GM21381 (cell line): ENCODE results near the gene TMEM107.

Experiments used
- ATAC-seq: cut with Tn5 transposase; IDR thresholded peaks from one replicate; pipeline ENCODE4 v1.9.1; 2021; ENCODE audit warnings: mild to moderate bottlenecking, moderate library complexity; ENCODE audit not compliant: unreplicated experiment

Gene TMEM107

DNA sequence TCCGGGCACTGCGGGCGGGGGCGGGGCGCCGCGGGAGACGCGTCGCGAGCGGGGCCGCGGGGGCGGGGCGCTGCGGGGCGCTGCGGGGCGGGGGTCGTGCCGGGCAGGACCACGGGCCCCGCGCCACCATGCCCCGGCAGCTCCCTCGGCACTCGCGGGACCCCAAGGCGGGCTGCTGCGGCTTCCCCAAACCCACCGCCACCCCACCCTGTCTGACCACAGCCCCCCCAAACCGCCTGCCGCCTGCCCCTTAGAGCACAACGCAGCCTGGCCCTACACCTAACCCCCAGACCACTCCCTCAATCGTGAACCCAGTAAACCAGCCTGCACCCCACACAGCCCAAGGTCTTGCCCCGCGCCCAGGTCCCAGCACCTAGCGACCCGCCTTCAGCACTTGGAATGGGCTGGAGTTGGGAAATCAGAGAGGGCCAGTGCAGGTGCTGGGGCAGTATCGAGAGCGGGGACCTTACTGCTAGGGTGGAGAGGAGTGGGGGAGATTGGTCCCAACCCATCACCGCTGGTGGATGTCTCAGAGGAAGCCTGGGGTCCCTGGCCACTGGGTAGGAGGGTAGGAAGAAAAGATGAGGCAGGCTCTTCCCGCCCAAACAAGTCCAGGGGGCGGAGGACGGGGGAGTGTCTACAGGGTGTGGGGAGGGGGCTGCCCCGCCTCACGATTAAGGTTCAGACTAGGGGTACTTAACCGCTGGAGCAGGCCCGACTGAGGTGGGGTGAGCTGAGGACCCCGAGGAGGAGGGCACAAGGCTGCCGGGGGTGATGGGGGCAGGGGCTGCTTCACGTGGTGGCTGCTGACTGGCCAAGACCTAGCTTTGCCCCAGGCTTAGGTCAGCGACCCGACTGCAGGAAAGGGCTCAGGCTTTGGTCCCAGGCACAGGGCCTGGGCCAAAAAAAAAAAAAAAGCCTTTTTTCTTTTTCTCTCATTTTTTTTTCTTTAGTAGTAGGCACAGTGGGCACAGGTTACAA, 12.9 kb downstream of the TMEM107 start:
- no peak for ATAC-seq

DNA sequence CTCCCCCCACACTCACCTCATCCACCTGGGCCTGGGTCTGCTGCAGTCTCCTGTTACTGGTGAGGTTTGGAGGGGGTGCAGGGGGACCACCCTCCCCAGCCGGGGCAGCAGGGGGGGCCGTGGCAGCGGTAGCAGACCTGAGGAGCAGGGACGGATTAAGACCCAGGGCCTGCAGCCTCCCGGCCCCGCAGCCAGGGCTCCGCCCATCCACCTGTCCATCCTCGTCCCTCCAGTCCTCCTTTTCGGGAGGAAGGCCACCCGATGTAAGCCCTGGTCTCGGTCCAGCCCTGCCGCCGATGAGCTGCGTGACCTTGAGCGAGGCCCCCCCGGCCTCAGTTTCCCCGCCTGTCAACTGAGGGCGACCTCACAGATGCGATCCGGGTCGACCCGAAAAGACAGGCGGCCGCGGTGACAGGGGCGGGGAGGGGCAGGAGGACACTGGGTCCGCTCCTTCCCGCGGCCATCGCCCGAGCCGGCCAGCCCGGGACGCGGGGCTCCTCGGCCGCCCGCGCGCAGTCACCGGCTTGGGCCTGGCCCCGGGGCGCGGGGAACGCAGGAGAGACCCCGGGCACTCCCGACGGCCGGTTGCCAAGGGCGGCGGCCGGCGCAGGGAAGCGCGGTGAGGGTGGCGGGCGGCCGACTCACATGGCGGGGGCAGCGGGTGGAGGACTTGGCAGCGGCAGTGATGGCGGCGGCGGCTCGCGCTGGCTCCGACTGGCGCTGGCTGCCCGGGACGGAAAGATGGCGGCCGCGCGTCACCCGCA, 13.8 kb downstream of the TMEM107 start, which contains the start of gene VAMP2:
Gene VAMP2 (minus strand): TSS at position 716 of the 764 bp plus-strand sequence. CDS start 69 bp downstream, at position 647.
- ATAC-seq = peak; percentile 52

DNA sequence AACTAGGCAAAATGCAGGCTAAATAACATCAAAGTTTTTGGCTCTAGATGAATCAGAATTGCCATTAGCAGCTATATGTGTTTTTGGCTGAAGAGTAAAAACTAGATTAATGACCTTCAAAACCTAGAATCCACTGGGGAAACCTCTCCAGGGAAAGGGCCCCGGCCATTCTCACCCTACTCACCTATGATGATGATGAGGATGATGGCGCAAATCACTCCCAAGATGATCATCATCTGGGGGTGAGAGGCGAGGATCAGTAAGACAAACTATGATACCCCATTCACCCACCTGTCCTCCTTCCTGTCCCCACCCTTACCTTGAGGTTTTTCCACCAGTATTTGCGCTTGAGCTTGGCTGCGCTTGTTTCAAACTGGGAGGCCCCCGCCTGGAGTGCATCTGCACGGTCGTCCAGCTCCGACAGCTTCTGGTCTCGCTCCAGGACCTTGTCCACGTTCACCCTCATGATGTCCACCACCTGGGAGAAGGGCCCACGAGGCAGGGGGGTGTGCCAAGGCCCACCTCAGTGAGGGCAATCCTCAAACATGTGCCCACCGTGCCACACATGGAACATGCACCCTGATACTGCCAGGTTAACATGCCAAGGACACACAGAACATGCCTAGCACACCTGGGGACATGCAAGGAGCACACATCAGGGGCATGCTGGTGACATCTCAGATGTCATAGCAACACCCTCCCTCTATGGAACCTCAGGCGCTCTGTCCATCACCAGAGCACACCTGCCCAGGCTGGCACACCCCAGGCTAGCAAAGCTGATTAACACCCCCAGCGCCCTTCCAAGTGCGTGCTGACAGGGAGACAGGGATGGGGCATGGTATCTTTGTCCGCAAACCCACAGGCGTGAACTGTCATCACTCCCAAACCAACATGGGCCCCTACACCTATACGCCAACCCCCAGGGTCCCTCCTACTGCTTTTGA, 14.6 kb downstream of the TMEM107 start:
- ATAC-seq = no peak

DNA sequence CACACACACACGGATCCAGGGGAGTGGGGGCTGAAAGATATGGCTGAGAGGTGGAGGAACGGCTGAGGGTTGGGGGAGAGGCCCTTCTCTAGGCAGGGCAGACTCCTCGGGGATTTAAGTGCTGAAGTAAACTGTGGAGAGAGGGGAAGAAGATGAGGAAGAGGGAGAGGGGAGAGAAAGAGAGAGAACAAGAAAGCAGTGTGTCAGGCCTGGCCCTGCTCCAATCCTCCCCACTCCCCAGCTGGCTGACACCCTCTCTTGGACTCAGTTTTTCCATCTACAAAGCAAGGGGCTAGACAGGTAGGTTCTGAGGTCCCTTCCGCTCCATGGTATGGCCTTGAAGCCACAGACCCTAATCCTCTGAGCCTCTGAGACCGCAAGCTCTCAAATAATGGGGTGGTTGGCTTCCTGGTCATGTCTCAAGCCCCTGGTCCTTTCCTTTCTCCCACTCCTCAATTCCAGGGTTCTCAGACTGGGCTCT, 15.4 kb downstream of the TMEM107 start:
- ATAC-seq = no peak

DNA sequence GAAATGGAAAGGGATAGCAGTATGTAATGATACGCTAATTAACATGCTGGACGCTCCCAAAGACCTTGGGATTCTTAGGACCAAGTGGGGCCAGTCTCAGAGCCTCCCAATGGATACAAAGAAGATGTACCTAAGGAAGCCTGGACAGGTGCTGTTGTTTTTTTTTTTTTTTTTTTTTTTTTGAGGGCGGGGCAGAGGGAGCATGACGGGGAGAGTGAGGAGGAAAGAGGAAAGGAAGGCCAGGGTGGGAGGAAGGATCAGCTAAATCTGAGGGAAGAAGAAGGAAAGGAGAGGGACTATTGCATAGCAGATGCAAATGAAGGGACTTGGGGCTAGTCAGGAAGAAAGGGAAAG, 16.0 kb downstream of the TMEM107 start:
- no peak for ATAC-seq

DNA sequence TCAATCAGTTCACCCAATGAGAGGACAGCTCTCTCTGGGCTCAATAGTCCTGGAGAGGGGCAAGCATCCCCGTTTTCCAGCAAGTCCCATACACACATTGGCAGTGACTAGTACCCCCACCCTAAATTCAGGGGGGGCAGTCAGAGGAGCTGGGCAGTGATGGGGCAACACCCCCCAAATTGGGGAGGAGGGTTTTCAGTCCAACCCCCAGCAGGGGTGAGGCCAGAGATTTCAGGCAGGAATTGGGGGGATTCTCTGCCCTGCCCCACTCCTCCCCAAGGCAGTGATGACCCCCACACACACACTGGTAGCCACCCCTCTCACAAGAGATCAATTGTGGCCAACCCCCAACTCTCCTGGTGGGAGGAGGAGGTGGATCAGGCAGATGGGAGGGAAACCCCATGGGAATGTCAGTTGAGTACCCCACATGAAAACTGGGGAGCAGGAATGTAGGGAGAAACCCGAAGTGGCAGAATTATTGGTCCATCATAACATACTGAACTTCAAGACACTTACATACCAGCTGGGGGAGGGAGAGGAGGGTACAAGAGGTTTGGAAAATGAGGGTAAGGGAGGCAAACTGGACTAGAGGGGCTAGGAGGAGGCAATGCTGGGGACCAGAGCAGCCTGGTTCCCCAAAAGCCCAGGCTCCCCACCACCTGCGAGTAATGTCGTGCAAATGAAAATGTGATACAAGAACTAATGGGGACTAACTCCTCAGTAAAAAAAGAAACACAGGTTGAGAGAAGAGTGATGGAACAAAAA, 16.5 kb downstream of the TMEM107 start:
- no peak for ATAC-seq

DNA sequence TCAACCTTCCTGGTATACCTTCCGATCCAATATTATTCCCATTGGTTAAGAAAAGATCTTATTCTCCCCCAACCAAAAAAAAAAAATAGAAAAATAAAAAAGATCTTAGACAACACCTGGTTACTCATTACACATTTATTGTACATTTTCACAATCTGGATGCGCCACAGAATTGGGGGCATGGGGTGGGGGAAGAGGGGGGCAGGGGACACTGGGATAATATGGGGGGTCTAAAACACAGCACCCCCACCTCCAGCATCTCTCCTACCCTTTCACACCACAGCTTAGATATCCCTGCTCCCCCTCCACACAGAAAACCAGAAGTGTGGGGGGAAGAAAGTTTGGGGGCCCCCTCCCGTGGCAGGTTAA, 17.2 kb downstream of the TMEM107 start:
- no peak for ATAC-seq

DNA sequence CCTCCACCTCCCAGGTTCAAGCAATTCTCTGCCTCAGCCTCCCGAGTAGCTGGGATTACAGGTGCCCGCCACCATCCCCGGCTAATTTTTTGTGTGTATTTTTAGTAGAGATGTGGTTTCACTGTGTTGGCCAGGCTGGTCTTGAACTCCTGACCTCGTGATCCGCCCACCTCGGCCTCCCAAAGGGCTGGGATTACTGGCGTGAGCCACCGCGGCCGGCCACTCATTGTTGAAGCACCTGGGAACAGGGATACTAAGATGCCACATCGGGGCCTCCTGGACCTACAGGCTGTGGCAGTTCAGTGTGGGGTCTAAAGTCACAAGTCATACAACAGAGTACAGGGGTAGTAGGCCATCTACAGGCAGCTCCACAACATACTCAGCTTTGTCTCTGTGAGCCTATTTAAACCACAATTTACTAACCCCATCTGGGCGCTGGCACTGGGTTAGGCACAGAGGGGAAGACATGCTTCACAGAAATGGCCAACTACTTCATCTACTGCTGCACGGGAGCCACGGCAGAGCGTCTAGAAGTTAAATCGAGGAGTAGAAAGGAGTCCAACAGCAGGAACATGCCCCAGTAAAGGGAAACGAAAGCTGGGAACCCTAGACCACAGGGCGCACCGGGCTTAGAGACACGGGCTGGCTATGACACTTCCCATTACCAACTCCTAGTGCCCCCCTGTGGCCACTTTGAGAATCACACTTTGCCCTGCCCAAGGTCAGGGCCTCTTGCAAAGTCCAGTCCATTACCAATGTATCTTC, 17.7 kb downstream of the TMEM107 start:
- no peak for ATAC-seq

DNA sequence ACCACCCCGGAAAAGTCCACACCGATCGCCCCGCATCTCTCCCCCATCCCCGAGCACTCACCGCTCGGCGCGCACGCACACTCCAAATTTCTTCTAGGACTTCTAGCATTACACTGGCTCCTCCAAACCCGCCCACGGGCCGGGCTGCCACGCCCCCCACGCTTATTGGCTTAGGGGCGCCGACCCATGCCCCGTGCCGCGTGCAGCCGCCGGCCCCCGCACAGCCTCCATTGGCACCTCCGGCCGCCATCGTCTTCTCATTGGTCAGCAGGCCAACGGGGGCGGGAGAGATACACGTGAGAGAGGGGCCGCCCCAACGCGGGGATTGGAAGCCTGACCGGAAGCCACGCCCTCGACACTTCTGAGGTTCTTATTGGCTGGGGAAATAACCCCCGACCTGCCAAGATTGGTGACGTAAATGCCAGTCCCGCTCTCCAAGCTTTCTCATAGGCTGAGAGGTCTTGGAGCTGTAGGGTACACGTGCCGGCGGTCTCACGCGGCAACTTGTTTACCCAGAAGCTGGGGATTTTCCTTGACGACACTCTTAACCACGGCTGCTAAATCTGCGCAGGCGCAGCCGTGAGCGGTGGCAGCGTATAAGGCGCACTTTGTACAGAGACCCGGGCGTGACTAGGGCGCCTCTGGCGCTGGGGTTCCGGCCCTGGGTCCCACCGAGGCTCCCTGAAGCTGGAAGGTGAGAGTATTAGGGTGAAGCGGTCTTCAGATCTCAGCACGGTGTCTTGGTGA, 19.8 kb downstream of the TMEM107 start:
- peak; percentile 77 for ATAC-seq

DNA sequence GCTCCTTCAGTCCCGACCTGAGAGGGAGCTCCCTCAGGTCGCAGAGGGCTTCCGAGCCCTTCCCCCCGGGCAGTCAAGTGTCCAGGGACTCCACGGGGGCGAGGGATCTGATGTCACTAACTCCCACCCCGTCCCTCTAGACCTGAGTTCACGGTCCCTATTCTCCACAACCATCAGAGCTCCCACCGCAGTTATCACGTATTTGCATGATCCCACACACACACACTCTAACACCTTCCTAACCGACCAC, 20.3 kb downstream of the TMEM107 start:
- no peak for ATAC-seq

DNA sequence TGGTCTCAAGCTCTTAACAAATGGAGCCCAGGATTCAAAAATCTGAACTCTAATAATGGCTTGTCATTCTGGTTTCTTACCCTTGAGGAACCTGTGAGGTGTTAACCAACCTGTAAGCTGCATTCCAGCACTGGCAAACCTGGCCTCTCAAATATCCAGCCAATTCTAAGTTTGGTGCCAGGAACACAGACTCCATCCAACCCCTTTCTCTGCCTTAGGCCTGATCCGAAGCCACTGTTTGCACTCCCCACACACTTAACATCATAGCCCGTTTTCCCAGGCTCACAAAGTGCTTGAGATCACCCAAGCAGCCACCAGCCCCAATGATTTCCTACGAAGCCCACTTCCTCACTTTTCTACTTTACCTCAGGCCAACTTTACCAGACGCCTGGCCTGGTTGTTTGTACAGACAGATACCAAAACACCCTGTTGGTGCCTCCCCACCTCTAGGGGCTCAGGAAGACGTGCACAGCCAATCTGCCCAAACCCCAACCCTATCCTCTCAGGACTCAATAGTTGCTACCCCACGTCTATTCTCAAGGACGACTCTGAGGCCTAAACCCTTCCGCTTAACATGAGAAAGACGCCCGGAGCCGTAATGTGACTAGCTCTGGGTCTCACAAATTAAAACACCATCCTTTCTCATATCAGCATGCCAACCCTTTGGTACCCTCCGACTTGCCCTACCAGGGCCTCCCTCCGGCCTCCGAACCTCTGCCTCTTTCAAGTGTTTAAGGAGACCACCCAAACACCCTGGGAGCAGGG, 20.8 kb downstream of the TMEM107 start:
- no peak for ATAC-seq

DNA sequence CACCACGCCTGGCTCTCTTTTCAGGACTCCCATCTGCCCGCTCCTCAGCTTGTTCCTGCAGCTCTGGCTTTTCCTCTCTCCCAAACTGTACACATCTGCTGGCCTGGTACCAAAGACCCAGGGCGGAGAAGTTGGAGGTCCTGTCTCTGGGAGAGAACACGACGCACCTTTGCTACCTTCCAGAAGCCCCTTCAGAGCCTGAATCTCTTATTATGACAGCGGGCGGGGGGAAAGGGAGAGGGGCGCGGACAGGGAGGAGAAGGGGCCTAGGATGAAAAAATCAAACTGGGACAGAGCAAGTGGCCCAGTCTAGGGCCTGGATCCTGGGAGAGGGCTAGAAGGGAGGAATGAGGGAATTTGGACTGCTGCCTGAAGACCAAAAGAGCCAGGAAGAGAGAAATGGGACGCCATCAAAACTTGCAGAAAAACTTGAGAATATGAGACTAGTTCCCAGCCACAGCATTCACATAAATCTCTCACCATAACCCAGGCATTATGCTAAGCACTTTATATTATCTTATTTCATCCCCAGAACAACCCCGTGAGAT, 21.5 kb downstream of the TMEM107 start:
- no peak for ATAC-seq

DNA sequence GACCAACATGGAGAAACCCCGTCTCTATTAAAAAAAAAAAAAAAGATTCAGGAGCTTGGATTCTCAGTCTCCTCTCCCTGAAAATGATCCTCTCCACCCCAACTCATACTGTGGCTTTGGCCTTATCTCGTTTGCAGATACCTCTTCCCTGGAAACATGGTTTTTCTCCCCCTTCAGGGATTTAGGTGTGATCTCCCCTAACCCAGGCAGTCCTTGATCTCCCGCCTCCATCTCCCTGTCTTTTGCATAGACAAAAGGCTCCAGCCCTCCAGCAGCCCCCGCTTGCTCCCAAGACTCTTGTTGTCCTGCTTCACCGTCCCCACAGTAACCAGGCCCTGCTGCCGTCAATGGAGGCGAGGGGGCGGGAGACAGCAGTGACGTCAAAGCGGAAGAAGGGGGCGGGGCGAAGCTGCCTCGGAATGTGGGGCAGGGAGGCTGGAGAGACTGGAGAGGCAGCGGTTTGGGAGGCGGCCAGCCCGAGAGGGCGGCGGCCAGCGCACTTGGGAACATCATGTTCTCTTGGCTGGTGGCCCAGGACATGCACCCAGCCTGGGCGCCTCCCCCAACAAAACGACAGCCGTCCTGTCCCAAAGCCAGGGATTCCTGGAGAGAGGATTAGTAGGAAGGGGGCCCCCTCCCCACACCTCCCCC, 22.1 kb downstream of the TMEM107 start:
- no peak for ATAC-seq

DNA sequence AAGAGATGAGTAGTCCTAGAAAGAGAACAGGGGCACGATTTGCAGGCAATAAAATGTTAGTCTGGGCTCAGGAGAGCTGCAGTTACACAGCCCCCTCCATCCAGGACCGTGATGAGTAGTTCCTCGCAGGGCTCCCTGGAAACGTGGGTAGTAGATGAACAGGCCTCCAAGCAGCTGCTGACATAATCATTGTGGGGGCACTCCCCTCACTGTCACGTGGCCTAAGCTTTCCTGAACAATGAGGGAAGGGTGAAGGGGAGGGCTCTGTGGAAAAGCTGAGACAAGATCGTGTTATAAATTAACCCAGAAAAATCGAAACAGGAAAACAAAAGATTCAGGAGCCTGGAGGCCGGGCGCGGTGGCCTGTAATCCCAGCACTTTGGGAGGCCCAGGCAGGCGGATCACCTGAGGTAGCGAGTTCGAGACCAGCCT, 22.6 kb downstream of the TMEM107 start:
- no peak for ATAC-seq

DNA sequence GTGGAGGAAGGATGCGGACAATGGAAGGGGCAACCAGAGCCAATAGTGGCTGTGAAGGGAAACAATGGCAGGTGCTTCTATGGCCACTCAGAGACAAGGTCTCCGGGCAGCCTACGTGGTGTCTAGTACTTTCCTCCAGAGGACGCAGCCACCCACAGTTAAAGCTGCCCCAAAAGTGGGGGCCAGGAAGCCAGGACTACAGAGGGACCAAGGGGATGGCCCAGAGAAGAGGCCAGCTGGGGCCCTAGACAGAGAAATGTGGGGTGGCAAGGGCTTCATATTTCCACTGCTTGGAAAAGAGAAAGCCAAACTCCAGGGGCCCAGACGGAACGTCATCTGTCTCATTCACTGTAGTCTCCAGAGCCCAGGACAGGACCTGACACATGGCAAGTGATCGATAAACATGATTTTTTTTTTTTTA, 23.1 kb downstream of the TMEM107 start:
- ATAC-seq = no peak

DNA sequence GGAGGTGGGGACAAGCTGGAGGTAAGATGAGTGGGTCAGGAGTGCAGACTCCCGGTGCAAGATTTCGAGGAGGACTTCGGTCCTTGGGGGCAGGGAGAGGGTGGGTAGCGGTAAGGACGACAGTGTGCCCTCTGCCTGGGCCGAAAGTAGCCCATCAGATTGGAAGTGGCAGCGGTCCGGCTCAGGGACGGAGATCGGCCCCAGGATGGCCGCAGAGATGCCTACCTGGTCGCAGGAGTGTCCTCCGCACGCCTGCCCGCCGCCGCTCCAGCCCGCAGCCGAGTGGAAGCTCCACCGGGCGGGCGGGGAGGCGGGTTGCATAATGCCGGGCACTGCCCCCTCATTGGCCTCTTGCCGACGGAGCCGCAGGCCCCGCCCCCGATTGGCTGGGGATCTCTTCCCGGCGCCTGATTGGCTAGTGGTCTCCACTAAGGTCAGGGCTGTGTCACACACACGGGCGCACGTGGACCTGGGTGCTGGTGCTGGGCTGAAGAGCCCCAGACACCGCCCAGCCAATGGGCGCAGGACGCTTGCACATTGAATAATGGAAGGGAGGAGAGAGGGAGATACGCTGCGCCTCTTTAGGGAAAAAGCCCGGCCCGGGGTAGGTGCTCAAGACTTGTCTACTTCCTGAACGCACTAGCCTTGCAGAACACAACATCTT, 23.9 kb downstream of the TMEM107 start, which contains the start of gene PER1:
Gene PER1 (minus strand): TSS at position 293 of the 664 bp plus-strand sequence. CDS start 1,698 bp downstream, outside the sequence.
- peak; percentile 20 for ATAC-seq
